ENCODE results near the gene IFIT1.

IFIT1 gene

GRCh38 chr10:89414146-89414878 lies 21.9 kb downstream of the IFIT1 start, which contains the start of gene IFIT5:
Gene IFIT5 (plus strand): TSS chr10:89414568. CDS start chr10:89414799, 231 bp downstream.
- TF ChIP-seq RAD21 (IDR thresholded peaks at IDR 0.05; ENCODE audit: low read depth) (no peak), EP300 (IDR thresholded peaks at IDR 0.05; ENCODE audit: borderline replicate concordance) (no peak), CREB1 (IDR thresholded peaks at IDR 0.05; ENCODE audit: low read depth) (no peak), NFIC (IDR thresholded peaks at IDR 0.05) (no peak), USF1 (IDR thresholded peaks at IDR 0.05) (no peak), MAX (IDR thresholded peaks at IDR 0.05) (no peak), TCF12 (IDR thresholded peaks at IDR 0.05; ENCODE audit: low read depth) (no peak), FOXM1 (IDR thresholded peaks at IDR 0.05; ENCODE audit: borderline replicate concordance, low read depth) (no peak), ZBTB7A (IDR thresholded peaks at IDR 0.05; ENCODE audit: low read depth) (no peak), EGR1 (IDR thresholded peaks at IDR 0.05) (no peak), YY1 (IDR thresholded peaks at IDR 0.05; ENCODE audit: low read depth) (no peak), TEAD4 (IDR thresholded peaks at IDR 0.05) (no peak), TAF1 (IDR thresholded peaks at IDR 0.05; ENCODE audit: low read depth) (no peak)

- TF ChIP-seq FOXM1 (IDR thresholded peaks at IDR 0.05; ENCODE audit: borderline replicate concordance, low read depth) (no peak), USF1 (IDR thresholded peaks at IDR 0.05) (no peak), RAD21 (IDR thresholded peaks at IDR 0.05; ENCODE audit: low read depth) (no peak), MAX (IDR thresholded peaks at IDR 0.05) (no peak), YY1 (IDR thresholded peaks at IDR 0.05; ENCODE audit: low read depth) (no peak), CEBPB (IDR thresholded peaks at IDR 0.05) (no peak), NFIC (IDR thresholded peaks at IDR 0.05) (no peak), TCF12 (IDR thresholded peaks at IDR 0.05; ENCODE audit: low read depth) (no peak), CREB1 (IDR thresholded peaks at IDR 0.05; ENCODE audit: low read depth) (no peak), EP300 (IDR thresholded peaks at IDR 0.05; ENCODE audit: borderline replicate concordance) (no peak), EGR1 (IDR thresholded peaks at IDR 0.05) (no peak), TEAD4 (IDR thresholded peaks at IDR 0.05) (no peak), ZBTB7A (IDR thresholded peaks at IDR 0.05; ENCODE audit: low read depth) (no peak), REST (IDR thresholded peaks at IDR 0.05; ENCODE audit: low read depth) (no peak), TAF1 (IDR thresholded peaks at IDR 0.05; ENCODE audit: low read depth) (no peak)
These were observed 22.7 kb downstream of the IFIT1 start for GRCh38 chr10:89414879-89415821.

- TF ChIP-seq REST (IDR thresholded peaks at IDR 0.05; ENCODE audit: low read depth) (no peak), EP300 (IDR thresholded peaks at IDR 0.05; ENCODE audit: borderline replicate concordance) (no peak), NFIC (IDR thresholded peaks at IDR 0.05) (no peak), RAD21 (IDR thresholded peaks at IDR 0.05; ENCODE audit: low read depth) (no peak), CREB1 (IDR thresholded peaks at IDR 0.05; ENCODE audit: low read depth) (no peak), MAX (IDR thresholded peaks at IDR 0.05) (no peak)
These were observed 24.0 kb downstream of the IFIT1 start for GRCh38 chr10:89416465-89416864.

- TF ChIP-seq TEAD4 (IDR thresholded peaks at IDR 0.05) (no peak), MAX (IDR thresholded peaks at IDR 0.05) (no peak), NFIC (IDR thresholded peaks at IDR 0.05) (no peak), REST (IDR thresholded peaks at IDR 0.05; ENCODE audit: low read depth) (no peak), EGR1 (IDR thresholded peaks at IDR 0.05) (no peak), EP300 (IDR thresholded peaks at IDR 0.05; ENCODE audit: borderline replicate concordance) (no peak), CREB1 (IDR thresholded peaks at IDR 0.05; ENCODE audit: low read depth) (no peak), RAD21 (IDR thresholded peaks at IDR 0.05; ENCODE audit: low read depth) (no peak), CEBPB (IDR thresholded peaks at IDR 0.05) (no peak), TCF12 (IDR thresholded peaks at IDR 0.05; ENCODE audit: low read depth) (no peak), ZBTB7A (IDR thresholded peaks at IDR 0.05; ENCODE audit: low read depth) (no peak), YY1 (IDR thresholded peaks at IDR 0.05; ENCODE audit: low read depth) (no peak), FOXM1 (IDR thresholded peaks at IDR 0.05; ENCODE audit: borderline replicate concordance, low read depth) (no peak), TAF1 (IDR thresholded peaks at IDR 0.05; ENCODE audit: low read depth) (no peak), USF1 (IDR thresholded peaks at IDR 0.05) (no peak)
These were observed 27.1 kb downstream of the IFIT1 start for GRCh38 chr10:89419548-89419947.
